HCT116 (cell line): ENCODE results near the gene ARVCF. TPM values are rescaled to one million over a fixed set of nuclear protein-coding genes. Genes with fewer than 3 reads are reported as not detected.

ENCODE experiments used
- ATAC-seq: fragments of 200-7000 bp; cut with Tn5 transposase; 2 replicates; pipeline ENCODE4 v1.9.1; 2020; ENCODE audit warnings: mild to moderate bottlenecking, moderate library complexity
- BruUV-seq: library from RNA; stranded (reverse); fragments of 400-500 nt; replicated peaks from 2 replicates; lab custom pipeline; 2021; lab: Mats Ljungman, UMichigan
- CTCF ChIA-PET: fragments of 300-600 bp; sonication (Branson Sonifier 250); formaldehyde crosslinking; loops from one replicate; lab custom pipeline; 2021; ENCODE audit warnings: antibody characterized with exemption; lab: Charles Lee
- POLR2A ChIA-PET: fragments of 300-600, 350-600 bp; sonication (Branson Sonifier 250); formaldehyde crosslinking; loops from one replicate; lab custom pipeline; 2021; ENCODE audit warnings: antibody characterized with exemption; lab: Charles Lee
- RAD21 ChIA-PET, 2 experiments: fragments of 300-600 bp; sonication (Branson Sonifier 250); formaldehyde crosslinking; loops; one replicate each; lab custom pipeline; 2023; ENCODE audit warnings: low total read pairs in 2 of 2; ENCODE audit not compliant: uncharacterized antibody in 2 of 2, unreplicated experiment in 2 of 2, low non-redundant PET in 1 of 2; lab: Charles Lee
- DNase-seq: peaks from one replicate; pipeline ENCODE4 v3.0.0-alpha.2; 2010; ENCODE audit warnings: low read depth, low spot score
- H2AFZ ChIP-seq: fragments of 200-600 bp; shearing (Covaris generic), sonication (generic); 2 replicates; pipeline ENCODE4 v1.6.1; 2017; ENCODE audit warnings: low read depth, mixed run types, mixed read lengths, antibody characterized with exemption, low read length; ENCODE audit not compliant: poor library complexity, severe bottlenecking
- H3K27ac ChIP-seq: 2 replicates; pipeline ENCODE4 v1.5.1; 2012; ENCODE audit warnings: low read depth, low read length
- H3K27me3 ChIP-seq: fragments of 200-600 bp; sonication (generic); 2 replicates; pipeline ENCODE4 v1.6.1; 2016; ENCODE audit warnings: mixed run types, low read length, mixed read lengths; ENCODE audit not compliant: insufficient read depth
- H3K36me3 ChIP-seq, 2 experiments: fragments of 200-500 bp in 1 of 2; fragments of 200-600 bp in 1 of 2; sonication (Bioruptor generic) in 1 of 2; sonication (generic) in 1 of 2; 2 replicates each; pipeline versions ENCODE4 v1.5.1 to v1.6.1; 2014 to 2016; ENCODE audit warnings: low read length in 2 of 2, inconsistent platforms in 1 of 2, mixed read lengths in 1 of 2, mixed run types in 1 of 2; ENCODE audit not compliant: insufficient read depth in 2 of 2, control insufficient read depth in 1 of 2
- H3K4me1 ChIP-seq, 2 experiments: fragments of 200-600 bp in 1 of 2; sonication (generic) in 1 of 2; 2 replicates each; pipeline versions ENCODE4 v1.5.1 to v1.6.1; 2012 to 2017; ENCODE audit warnings: low read length in 2 of 2, inconsistent platforms in 1 of 2, mild to moderate bottlenecking in 1 of 2, mixed read lengths in 1 of 2, mixed run types in 1 of 2, moderate library complexity in 1 of 2; ENCODE audit not compliant: insufficient read depth in 2 of 2, control insufficient read depth in 1 of 2
- H3K4me2 ChIP-seq: fragments of 200-600 bp; sonication (generic); 2 replicates; pipeline ENCODE4 v1.6.1; 2017; ENCODE audit warnings: mixed run types, low read length, mixed read lengths
- H3K4me3 ChIP-seq, 2 experiments: fragments of 200-600 bp in 1 of 2; sonication (generic) in 1 of 2; replicated peaks in 1 of 2; 2 replicates each; pipeline ENCODE4 v1.5.1; 2011 to 2016; ENCODE audit warnings: low read length in 2 of 2, control low read depth in 1 of 2, low read depth in 1 of 2, mild to moderate bottlenecking in 1 of 2, mixed read lengths in 1 of 2, mixed run types in 1 of 2
- H3K79me2 ChIP-seq: fragments of 200-600 bp; sonication (generic); 2 replicates; pipeline ENCODE4 v1.6.1; 2017; ENCODE audit warnings: mild to moderate bottlenecking, mixed run types, low read length, moderate library complexity, mixed read lengths; ENCODE audit not compliant: insufficient read depth
- H3K9ac ChIP-seq: fragments of 200-600 bp; sonication (generic); 2 replicates; pipeline ENCODE4 v1.6.1; 2016; ENCODE audit warnings: low read length, mixed read lengths
- H3K9me2 ChIP-seq: fragments of 200-600 bp; sonication (generic), shearing (Covaris generic); 2 replicates; pipeline ENCODE4 v1.6.1; 2017; ENCODE audit warnings: mixed run types, mild to moderate bottlenecking, moderate library complexity; ENCODE audit not compliant: insufficient read depth
- H3K9me3 ChIP-seq, 2 experiments: fragments of 200-500 bp in 1 of 2; fragments of 200-600 bp in 1 of 2; sonication (Bioruptor generic) in 1 of 2; sonication (generic) in 1 of 2; 2 replicates each; pipeline ENCODE4 v1.6.1; 2014 to 2017; ENCODE audit warnings: low read length in 2 of 2, mixed read lengths in 2 of 2, inconsistent platforms in 1 of 2, low read depth in 1 of 2, mild to moderate bottlenecking in 1 of 2, mixed run types in 1 of 2, moderate library complexity in 1 of 2; ENCODE audit not compliant: control insufficient read depth in 1 of 2, insufficient read depth in 1 of 2
- H4K20me1 ChIP-seq: fragments of 200-600 bp; sonication (generic), shearing (Covaris generic); 2 replicates; pipeline ENCODE4 v1.6.1; 2017; ENCODE audit warnings: mixed run types, mild to moderate bottlenecking, moderate library complexity; ENCODE audit not compliant: insufficient read depth
- ATF3 ChIP-seq: IDR thresholded peaks from 2 replicates; pipeline ENCODE4 v1.6.1; 2012
- CBX3 ChIP-seq: IDR thresholded peaks from 2 replicates; pipeline ENCODE4 v1.6.1; 2012; ENCODE audit warnings: low read depth
- CEBPB ChIP-seq: IDR thresholded peaks from 2 replicates; pipeline ENCODE4 v1.6.1; 2012; ENCODE audit warnings: low read depth
- EGR1 ChIP-seq: IDR thresholded peaks from 2 replicates; pipeline ENCODE4 v1.6.1; 2012; ENCODE audit warnings: low read depth
- ELF1 ChIP-seq: IDR thresholded peaks from 2 replicates; pipeline ENCODE4 v1.6.1; 2012; ENCODE audit warnings: low read depth, borderline replicate concordance
- EZH2 ChIP-seq: fragments of 200-600 bp; sonication (generic); IDR thresholded peaks from 2 replicates; pipeline ENCODE4 v1.6.1; 2017; ENCODE audit warnings: antibody characterized with exemption, mixed run types
- EZH2phosphoT487 ChIP-seq: fragments of 200-600 bp; IDR thresholded peaks from 2 replicates; pipeline ENCODE4 v1.6.1; 2018; ENCODE audit warnings: antibody characterized with exemption, borderline replicate concordance
- JUND ChIP-seq: IDR thresholded peaks from 2 replicates; pipeline ENCODE4 v1.6.1; 2012
- POLR2A ChIP-seq: IDR thresholded peaks from 2 replicates; pipeline ENCODE4 v1.7.0; 2011; ENCODE audit warnings: borderline replicate concordance; ENCODE audit not compliant: insufficient read depth, insufficient read length; ENCODE audit errors: extremely low read depth
- POLR2AphosphoS5 ChIP-seq: IDR thresholded peaks from 2 replicates; pipeline ENCODE4 v1.6.1; 2011; ENCODE audit warnings: mild to moderate bottlenecking, low read depth, low read length, moderate library complexity
- SP1 ChIP-seq: IDR thresholded peaks from 2 replicates; pipeline ENCODE4 v1.6.1; 2012; ENCODE audit warnings: low read depth
- SRF ChIP-seq: IDR thresholded peaks from 2 replicates; pipeline ENCODE4 v1.6.1; 2012; ENCODE audit warnings: low read depth
- YY1 ChIP-seq: IDR thresholded peaks from 2 replicates; pipeline ENCODE4 v1.6.1; 2011; ENCODE audit warnings: low read length, low read depth, moderate library complexity, mild to moderate bottlenecking; ENCODE audit not compliant: insufficient replicate concordance; ENCODE audit errors: extremely low read depth
- ZFX ChIP-seq: fragments of 450-650 bp; IDR thresholded peaks from 2 replicates; pipeline ENCODE4 v1.6.1; 2017
- ZNF274 ChIP-seq: fragments of 200-500 bp; sonication (Bioruptor generic); IDR thresholded peaks from 2 replicates; pipeline ENCODE4 v1.6.1; 2014; ENCODE audit warnings: mild to moderate bottlenecking, low read depth, low read length, inconsistent platforms
- intact Hi-C: fragments of 100-400 bp; cut with micrococcal nuclease; formaldehyde crosslinking; loops from 2 replicates; pipeline ENCODE4 v1.10.0; 2022
- total RNA-seq: library from RNA; stranded (reverse); gene quantifications from one replicate; pipeline ENCODE4 v1.2.1, GENCODE V29; 2021; ENCODE audit not compliant: unreplicated experiment
- TF ChIP-seq, protein P1 (sequence below): IDR thresholded peaks from 2 replicates; pipeline ENCODE4 v1.6.1; 2012
- TF ChIP-seq, protein P2 (sequence below): IDR thresholded peaks from 2 replicates; pipeline ENCODE4 v1.6.1; 2011; ENCODE audit warnings: mild to moderate bottlenecking, low read length, moderate library complexity; ENCODE audit not compliant: insufficient replicate concordance; ENCODE audit errors: extremely low read depth
- TF ChIP-seq, protein P3 (sequence below): IDR thresholded peaks from 2 replicates; pipeline ENCODE4 v1.6.1; 2012; ENCODE audit warnings: low read depth

The ARVCF gene
- total RNA-seq, 1 experiment from 2014 or later = 42.8 TPM

GRCh38 chr22:19964701-19965386 is 51.8 kb downstream of the ARVCF start:
- Histone ChIP-seq H2AFZ (no peak overlapping the region), H3K4me2 (no peak overlapping the region), H3K9ac (no peak overlapping the region)
- RAD21 ChIA-PET = no interaction called here
- intact Hi-C loops = loop anchor here (10.0 kb wide), 1 partner anchor 150 kb away; the partner anchor contains the start of genes RANBP1 and TRMT2A
- TF ChIP-seq ATF3 (no peak), POLR2AphosphoS5 (no peak), EGR1 (no peak), EZH2 (no peak), SP1 (no peak), ZNF274 (no peak), EZH2phosphoT487 (no peak), ZFX (no peak), YY1 (no peak), POLR2A (no peak), SRF (no peak), ELF1 (no peak), CEBPB (no peak), JUND (no peak), CBX3 (no peak)
- TF ChIP-seq, protein P1, sequence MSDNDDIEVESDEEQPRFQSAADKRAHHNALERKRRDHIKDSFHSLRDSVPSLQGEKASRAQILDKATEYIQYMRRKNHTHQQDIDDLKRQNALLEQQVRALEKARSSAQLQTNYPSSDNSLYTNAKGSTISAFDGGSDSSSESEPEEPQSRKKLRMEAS = no peak
- TF ChIP-seq, protein P2, sequence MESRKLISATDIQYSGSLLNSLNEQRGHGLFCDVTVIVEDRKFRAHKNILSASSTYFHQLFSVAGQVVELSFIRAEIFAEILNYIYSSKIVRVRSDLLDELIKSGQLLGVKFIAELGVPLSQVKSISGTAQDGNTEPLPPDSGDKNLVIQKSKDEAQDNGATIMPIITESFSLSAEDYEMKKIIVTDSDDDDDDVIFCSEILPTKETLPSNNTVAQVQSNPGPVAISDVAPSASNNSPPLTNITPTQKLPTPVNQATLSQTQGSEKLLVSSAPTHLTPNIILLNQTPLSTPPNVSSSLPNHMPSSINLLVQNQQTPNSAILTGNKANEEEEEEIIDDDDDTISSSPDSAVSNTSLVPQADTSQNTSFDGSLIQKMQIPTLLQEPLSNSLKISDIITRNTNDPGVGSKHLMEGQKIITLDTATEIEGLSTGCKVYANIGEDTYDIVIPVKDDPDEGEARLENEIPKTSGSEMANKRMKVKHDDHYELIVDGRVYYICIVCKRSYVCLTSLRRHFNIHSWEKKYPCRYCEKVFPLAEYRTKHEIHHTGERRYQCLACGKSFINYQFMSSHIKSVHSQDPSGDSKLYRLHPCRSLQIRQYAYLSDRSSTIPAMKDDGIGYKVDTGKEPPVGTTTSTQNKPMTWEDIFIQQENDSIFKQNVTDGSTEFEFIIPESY = no peak
- TF ChIP-seq, protein P3, sequence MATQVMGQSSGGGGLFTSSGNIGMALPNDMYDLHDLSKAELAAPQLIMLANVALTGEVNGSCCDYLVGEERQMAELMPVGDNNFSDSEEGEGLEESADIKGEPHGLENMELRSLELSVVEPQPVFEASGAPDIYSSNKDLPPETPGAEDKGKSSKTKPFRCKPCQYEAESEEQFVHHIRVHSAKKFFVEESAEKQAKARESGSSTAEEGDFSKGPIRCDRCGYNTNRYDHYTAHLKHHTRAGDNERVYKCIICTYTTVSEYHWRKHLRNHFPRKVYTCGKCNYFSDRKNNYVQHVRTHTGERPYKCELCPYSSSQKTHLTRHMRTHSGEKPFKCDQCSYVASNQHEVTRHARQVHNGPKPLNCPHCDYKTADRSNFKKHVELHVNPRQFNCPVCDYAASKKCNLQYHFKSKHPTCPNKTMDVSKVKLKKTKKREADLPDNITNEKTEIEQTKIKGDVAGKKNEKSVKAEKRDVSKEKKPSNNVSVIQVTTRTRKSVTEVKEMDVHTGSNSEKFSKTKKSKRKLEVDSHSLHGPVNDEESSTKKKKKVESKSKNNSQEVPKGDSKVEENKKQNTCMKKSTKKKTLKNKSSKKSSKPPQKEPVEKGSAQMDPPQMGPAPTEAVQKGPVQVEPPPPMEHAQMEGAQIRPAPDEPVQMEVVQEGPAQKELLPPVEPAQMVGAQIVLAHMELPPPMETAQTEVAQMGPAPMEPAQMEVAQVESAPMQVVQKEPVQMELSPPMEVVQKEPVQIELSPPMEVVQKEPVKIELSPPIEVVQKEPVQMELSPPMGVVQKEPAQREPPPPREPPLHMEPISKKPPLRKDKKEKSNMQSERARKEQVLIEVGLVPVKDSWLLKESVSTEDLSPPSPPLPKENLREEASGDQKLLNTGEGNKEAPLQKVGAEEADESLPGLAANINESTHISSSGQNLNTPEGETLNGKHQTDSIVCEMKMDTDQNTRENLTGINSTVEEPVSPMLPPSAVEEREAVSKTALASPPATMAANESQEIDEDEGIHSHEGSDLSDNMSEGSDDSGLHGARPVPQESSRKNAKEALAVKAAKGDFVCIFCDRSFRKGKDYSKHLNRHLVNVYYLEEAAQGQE = no peak
- TF ChIP-seq, all 23 proteins: peak for 0
- no peaks in the 10 kb centered on the region for H3K9me3 ChIP-seq
- H3K79me2 ChIP-seq = no peaks in the 10 kb centered on the region
- H3K27ac ChIP-seq = peak overlapping the region; percentile 99; the same call in 1 of the 2 replicates
- no peak overlapping the region for H3K4me3 ChIP-seq
- ChIA-PET CTCF (no interaction called here), POLR2A (no interaction called here)
- peaks cover 31 to 47% of the 10 kb centered on the region in 2 experiments for H3K4me1 ChIP-seq
- H3K9me2 ChIP-seq = no peaks in the 10 kb centered on the region
- no peaks in the 10 kb centered on the region for H4K20me1 ChIP-seq
- no peak for ATAC-seq
- H3K27me3 ChIP-seq = no peaks in the 10 kb centered on the region
- no TSS peak for BruUV-seq
- H3K36me3 ChIP-seq = peaks cover 9 to 17% of the 10 kb centered on the region in 2 experiments; a peak in 3 of 4 replicates
- DNase-seq = no peak
